Measurements from ENCODE around the gene PHYKPL.

PHYKPL gene

DNA sequence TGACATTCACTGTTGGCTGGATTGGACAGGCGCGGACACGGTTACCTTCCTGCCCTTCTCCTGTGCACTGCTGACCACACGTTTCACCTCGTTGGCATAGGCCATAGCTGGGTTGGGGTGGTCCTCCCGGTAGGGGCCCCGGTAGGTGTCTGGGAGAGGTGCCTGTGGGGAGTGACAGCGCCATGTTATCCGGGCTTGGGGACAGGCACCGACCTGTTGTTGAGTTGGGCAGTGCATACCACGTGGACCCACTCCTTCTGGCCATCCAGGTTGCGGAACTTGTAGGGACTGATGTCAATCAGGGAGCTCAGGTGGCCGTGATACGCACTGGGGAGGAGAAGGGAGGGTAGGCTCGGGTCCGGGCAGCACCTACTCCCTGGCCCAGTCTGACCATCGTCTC is 8.2 kb downstream of the PHYKPL start:
- no peak for DNase-seq

DNA sequence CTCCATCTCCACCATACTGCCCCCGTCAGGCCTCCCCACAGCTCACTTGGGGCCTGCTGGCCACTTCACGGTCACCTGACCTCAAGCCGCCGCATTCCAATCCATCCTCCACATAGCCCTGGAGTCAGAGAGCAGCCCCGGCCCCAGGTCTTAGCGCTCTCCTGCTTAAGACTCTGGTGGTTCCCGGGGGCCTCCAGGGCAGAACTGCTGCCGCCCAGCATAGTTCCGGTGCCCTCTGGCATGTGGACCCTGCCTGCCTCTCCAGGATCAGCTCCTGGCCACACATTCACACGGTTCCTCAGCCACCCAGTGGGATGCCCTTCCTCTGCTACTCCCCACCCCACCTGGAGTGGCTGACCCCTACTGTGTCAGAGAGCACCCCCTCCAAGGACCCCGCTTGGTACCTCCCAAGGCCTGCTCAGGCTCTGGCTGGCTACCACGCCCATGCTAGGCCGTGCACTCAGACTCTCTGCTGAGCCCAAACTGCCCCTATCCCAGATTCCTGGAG is 8.7 kb downstream of the PHYKPL start:
- no peak for DNase-seq

DNA sequence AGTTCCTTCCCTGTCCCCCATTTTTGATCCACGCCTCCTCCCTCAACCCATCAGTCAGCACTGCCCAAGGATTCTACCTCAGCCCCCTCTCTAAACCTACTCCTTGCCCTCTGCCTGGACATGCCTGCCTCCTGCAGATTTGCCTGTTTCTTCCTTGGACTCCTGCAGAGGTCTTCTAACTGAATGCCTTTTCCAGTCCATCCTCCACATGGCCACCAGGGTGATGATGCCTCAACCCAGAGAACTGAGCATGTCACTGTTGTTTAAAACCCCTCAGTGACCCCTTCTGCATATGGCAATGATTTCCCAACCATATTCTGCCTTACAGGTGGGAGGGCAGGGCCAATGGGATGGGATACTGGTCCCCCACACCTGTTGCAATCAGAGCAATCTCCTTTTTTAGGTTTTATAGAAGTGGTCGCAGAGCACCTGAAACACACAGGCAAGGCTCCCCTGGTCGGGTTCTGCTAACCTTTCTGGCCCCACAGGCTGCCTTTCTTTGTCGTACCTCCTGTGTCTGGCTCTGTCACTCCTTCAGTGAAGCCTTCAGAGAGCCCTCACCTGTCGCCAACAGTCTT is 9.3 kb downstream of the PHYKPL start:
- DNase-seq = no peak

DNA sequence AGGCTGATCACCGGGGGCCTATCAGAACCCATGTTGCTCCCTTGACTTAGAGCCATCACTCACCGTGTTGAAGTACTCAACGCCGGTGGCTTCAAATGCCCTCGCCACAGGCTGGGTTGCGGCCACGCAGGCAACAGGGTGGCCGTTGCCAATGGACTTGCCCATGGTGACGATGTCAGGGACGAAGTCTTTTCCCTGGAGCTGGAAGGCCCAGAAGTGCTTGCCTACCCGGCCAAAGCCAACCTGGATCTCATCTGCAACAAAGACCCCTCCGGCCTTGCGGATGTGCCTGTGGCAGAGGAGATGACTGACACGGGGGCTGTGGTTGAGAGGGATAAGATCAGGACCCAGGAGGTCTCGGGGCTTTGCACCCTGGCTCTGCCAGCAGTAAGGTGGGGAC is 10.3 kb downstream of the PHYKPL start:
- no peak for DNase-seq

DNA sequence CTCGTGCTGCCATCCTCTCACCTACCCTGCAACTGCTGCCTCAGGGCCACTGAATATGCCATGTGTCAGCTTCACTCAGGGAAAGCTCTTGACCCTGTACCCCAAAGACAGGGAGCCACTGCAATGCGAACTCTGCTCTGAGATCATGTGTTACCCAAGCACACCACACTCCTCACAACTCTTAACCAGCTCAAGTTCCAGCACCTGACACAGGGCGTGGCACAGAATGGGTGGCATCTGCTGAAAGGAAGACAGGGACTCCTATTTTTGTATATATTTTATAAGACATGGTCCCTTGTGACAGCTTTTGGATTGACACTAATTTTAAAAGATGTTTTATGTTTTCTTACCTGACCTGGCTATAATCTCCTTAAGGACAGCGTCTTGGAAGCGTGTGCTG is 10.7 kb downstream of the PHYKPL start:
- no peak for DNase-seq

DNA sequence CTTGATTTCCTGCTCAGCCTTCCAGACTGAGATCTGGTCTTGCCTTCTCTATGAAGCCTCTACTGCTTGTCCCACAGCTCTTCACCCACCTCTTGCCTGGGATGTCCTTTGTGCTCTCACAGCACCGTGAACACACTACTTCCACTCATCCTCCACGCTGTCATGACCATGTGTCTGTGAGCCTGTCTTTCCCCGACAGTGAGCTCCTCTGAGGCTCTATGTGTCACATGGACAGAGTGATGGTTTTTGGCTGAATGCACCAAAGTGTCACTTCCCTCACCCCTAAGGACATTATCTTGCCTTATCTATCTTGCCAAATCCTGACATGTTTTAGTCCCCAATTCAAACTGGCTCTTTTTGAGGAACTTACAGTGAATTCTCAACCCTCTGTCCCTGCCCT is 11.3 kb downstream of the PHYKPL start:
- DNase-seq = no peak

DNA sequence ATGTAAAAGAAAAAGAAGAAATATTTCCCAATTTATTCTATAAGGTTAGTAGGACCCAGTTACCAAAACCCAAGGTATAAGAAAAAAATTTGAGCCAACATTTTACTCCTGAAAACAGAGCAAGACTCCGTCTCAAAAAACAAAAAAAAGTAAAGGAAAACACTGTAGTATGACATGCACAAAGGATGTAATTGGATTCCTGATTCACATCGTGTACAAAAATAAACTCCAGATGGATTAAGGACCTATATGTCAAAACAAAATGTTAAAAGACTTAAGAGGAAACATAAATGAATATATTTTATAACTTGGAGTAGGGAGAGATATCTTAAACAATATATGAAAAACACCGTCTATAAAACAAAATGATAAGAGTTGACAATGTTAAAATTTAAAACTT is 13.8 kb downstream of the PHYKPL start:
- DNase-seq = no peak

DNA sequence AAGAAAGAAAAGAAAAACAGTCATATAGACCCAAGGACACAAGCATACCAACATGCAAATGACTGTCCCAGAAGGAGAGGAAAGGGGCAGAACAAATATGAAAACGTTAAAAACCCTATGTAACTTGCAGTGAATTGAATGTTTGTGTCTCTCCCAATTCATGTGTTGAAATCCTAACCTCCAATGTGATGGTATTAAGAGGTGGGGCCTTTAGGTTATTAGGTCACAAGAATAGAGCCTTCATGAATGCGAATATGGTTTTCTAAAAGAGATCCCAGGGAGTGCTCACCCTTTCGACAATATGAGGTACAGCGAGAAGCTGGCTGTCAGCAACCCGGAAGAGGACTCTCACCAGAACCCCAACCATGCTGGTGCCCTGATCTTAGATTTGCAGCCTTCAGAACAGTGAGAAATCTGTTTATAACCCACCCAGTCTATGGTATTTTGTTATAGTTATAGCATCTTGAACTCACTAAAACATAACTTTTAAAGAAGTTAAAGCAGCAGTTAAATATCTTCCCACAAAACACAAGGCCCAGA is 14.3 kb downstream of the PHYKPL start:
- DNase-seq = no peak

DNA sequence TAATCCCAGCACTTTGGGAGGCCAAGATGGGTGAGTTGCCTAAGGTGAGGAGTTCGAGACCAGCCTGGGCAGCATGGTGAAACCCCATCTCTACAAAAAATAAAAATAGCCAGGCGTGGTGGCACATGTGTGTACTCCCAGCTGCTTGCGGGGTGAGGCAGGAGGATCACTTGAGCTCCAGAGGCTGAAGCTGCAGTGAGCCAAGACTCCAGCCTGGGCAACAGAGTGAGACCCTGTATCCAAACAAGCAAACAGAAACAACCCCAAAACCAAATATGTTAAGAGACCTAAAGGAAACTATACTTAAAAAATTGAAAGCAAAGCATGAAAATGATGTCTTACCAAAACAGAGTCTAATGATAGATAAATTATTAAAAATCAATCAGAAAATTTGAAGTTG is 15.8 kb downstream of the PHYKPL start:
- no peak for DNase-seq

DNA sequence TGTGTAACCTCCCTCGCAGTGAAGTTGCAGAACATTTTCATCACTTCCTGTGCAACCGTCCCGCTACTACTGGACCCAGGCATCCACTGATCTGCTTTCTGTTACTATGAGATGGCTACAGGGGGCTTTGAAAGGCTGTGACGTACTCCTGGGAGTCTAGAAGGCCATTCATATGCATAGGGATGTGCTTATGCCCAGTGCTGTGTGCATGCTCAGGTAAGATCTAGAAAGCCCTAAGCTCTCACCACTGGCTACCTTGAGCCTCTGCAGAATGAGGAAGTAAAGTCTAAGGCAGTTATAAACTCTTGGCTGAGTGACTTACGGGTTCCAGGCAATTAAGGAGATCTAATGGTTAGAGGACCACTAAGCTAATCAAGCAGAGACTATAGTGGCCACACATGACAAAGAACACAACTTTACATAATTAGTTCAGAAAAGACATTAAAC is 16.5 kb downstream of the PHYKPL start:
- DNase-seq = no peak

DNA sequence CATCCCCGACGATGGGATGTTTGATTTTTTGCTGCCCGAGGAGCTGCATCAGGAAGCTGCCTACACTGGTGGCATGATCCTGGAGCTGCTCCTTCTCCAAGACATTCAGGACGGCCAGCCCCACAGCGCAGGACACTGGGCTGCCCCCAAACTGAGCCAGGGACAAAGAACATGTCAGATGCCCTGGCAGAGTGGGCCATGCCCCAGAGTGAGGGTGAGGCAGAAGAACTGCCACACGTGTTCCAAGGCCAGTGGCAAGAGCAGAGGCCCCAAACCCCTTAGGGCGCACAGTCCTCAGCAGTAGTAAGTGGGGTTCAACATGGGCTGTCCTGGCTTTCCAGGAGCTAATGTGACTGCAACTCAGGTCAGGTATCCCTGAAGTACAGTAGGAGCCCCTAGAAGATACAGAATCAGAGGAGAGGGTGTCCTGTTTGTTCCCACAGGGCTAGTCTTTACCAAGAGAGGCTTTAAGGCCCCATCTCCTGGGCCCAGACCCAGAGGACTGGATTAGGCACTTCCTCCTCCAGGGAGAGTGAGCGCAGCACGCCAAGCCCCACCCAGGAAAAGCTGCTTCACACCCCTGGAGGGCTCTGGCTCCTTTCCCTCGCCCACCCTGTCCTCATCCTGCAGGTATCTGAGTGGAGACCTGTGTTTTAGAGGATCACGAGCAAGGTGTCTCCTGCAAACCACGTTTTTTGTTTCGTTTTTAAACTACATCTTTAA is 17.2 kb downstream of the PHYKPL start:
- DNase-seq = no peak

DNA sequence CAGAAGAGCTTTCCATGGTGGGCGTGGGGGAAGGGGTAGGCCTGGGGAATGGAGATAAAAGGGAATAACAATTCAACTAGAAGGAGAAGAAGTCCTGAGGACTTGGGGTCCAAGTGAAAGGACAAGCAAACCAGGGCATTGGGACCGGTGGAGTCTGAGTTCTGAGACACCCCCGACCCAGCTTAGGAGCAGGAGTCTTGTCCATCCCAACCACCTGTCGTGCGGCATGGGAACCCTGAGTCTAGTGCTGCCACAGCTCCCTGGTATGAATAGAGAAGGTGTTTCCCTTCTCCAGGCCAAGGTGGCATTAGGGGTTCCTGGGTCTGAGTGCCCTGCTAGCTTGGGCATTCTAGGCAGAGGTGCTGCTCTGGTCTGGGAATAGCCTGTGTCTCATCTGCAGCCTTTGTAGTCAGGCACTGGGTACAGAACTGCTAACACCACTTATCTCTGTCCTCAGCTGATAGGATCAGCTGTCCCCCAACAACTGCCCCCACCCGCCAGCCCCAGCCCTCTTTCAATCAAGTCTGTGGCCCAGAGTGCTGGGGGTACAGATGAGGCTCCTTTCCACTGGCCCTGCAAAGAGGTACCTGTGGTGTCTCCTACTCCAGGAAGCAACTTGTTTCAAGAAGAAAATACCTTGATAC is 18.3 kb downstream of the PHYKPL start:
- DNase-seq = no peak

DNA sequence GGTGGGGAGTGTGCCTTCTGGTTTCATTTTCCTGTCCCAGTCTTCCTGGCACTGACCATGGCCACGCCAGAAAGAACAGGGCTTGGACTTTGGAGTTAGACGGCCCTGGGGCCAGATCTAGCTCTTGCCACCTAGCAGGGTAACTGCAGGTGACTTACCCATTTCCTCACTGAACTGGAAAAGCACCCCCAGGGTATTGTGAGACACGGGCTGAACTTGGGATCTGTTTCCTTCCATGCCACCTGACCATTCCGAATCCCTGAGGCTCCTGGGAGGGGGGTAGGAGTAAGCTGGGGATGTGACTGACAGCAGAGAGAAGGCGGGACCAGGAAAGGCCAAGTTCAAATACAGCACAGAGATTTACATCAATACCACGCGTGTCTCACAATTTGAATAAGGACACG is 18.9 kb downstream of the PHYKPL start:
- DNase-seq = no peak

DNA sequence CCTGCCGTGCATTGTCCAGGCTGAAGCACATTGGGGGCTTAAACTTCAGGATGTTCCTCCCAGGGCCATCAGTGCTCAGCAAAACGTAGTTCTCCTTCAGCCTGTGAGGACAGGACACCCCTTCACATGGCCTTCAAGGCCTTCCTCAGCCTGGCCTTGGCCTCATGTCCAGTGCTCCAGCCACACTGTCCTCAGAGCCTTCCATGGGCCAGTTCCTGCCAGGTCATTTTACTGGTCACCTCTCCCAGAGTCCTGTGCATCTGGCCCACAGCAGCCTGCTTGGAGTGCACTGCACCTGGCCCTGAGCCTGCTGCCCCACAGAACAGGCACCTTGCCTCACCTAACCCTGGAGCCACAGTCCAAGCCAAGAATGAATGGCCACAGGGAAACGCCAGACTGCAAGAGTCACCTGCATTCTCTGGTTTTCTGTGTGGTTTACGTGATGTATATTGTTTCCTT is 19.6 kb downstream of the PHYKPL start:
- no peak for DNase-seq

DNA sequence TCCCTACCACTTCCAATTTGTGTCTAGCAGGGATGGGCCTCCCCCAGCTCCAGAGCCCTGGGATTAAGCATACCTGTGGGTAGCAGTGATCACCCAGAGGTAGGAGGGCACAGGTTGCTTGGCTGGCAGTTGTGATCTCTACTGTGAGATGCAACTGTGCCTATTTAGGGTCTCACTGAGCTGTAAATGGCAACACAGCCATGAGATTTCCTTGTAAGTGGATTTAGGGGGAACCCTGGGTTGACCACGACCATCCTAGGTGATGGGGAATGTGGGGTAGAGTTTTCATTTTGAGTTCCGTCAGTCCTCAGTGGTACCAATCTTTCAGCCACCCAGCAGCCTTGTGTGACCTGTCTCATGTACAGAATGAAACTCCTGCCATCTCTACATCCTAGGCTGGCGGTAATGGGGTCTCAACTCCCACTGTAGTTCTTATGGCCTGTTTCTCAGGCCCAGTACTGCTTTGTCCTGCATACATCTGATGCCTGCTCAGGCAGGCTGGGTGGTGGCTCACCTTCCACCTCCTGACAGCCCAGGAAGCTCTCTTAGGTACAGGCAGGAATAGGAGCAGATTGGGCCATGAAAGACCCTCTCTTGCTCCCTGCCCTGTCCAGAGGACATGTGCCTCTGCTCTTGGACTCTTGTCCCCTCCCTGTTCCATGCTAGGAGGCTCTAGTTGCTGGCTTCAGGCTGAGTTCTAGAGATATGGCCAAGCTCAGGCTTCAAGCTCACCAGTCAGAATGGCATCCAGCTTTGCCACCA is 20.2 kb downstream of the PHYKPL start:
- no peak for DNase-seq

DNA sequence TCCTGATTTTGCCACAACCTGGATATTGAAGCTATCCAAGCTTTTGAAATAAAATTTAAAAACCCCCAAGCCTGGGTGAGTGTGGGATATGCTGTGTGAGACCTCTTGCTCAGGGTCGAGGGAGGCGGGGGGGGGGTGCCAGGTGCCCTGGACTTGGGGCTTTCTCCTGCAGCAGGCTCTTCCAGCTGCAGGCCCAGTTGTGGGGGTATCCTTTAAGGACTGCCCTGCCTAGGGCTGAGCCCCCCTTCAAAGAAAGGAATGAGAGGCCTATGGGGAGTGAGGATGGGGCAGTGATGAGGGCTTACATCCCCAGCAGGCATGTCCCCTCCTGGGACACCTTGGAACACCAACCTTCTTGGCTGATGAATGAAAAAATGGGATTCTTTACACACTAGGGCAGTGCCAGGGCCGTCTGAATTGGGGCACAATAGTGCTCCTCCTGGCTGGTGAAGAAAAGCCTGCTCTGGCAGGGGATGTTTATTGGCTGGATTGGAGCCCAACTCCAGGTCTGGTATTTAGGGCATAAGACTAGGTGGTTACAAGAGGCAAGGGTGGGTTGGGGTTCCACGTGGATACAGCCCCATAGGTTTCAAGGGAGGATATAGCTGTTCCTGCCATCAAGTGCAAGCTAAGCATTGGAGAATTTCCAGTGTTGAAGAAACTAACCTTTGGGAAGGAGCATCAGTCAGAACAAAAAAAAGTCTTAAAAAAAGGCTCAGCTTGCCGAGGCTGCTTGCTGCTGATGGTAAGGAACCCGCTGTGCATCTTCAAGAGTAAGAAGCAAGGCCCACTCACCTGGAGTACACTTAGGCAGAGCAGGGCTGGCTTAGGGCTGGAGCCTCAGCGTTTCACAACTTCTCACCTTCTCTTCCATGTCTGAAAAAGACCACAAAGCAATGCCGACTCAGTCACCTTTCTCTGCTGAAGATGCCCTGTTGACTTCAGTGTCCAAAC is 21.2 kb downstream of the PHYKPL start:
- DNase-seq = no peak

DNA sequence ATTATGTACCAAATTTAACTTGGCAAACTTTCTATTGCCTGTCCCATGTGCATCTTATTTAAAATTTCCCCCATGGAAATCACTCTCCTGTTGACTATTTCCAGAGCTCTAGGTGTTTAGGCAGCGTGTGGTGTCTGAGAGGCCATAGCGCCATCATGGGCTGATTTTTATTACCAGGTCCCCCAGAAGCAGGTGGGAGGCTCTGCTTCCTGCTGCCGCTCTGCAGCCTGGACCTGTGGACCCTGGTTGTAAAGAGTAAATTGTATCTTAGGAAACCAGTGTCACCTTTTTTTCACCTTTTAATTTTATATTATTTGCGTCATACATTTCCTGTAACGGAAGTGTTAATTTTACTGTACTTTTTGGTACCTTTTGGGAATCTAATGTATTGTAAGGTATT is 21.9 kb downstream of the PHYKPL start:
- no peak for DNase-seq

DNA sequence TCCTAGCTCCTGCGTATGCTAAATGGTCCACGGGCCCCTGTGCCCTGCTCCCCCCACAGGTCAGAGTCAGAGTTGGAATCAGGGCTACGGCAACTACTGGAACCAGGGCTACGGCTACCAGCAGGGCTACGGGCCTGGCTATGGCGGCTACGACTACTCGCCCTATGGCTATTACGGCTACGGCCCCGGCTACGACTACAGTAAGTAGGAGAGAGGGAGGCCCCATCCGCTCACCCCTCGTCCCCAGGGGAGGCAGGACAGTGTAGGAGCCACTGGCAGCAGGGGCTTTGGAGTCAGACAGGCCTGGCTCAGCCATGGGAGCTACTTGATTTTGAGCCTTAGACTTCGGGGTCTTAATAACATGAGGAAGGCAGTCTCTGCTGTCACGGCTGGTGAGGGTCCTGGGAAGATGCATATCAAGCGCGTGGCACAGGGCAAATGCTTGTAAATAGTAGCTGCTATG is 22.5 kb downstream of the PHYKPL start:
- DNase-seq = no peak

DNA sequence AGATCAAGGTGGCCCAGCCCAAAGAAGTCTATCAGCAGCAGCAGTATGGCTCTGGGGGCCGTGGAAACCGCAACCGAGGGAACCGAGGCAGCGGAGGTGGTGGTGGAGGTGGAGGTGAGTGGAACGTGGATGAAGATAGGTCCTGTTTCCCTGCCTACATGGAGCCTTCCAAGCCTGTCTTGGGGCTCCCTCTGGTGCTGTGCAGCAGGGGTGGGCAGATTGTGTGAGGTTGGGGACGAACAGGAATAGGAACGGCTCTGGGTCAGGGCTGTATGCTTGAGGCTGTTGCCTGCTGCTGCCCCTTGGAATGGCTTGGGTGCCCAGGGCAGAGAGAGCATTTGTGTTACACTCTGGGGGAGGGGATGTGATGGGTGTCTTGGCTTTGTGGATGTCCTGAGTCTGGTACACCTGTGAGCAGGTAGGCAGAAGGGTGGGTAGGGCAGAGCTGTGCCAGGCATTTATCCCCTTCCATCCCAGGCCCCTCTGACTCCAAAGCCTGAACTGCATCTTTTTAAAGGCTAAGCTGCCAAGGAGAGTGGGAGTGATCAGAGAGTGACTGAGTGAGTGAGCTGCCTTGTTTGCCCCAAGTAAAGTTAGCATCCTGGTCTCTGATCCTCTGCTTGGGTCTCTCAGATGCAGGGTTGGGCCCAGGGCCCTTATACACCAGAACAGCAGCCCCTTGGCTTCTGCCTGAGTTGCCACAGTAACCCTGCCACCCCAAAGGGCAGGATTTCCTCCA is 23.1 kb downstream of the PHYKPL start:
- no peak for DNase-seq
